Measurements from ENCODE around the gene NCAM2. TPM values are rescaled to one million over a fixed set of nuclear protein-coding genes. Genes with fewer than 3 reads are reported as not detected.

Gene NCAM2
- total RNA-seq, 1 donor from 2014 or later: not detected

GRCh38 chr21:21458124-21458631 is 460.0 kb downstream of the NCAM2 start:
- TF ChIP-seq CTCF (conservative IDR thresholded peaks at IDR 0.05; ENCODE audit: low read depth, low read length): no peak
- H3K4me3 ChIP-seq (ENCODE audit: low read depth, low read length): no peak overlapping the region
- no peak for DNase-seq (ENCODE audit: low read depth)

GRCh38 chr21:21460979-21461378 is 462.8 kb downstream of the NCAM2 start:
- no peak for DNase-seq (ENCODE audit: low read depth)
- no peak for TF ChIP-seq CTCF (conservative IDR thresholded peaks at IDR 0.05; ENCODE audit: low read depth, low read length)
- no peak overlapping the region for H3K4me3 ChIP-seq (ENCODE audit: low read depth, low read length)

- no peak overlapping the region for H3K4me3 ChIP-seq (ENCODE audit: low read depth, low read length)
- DNase-seq (ENCODE audit: low read depth): peak; percentile 15
- TF ChIP-seq CTCF (conservative IDR thresholded peaks at IDR 0.05; ENCODE audit: low read depth, low read length): no peak
Measured at GRCh38 chr21:21463456-21463855, 465.2 kb downstream of the NCAM2 start.

- no peak overlapping the region for H3K4me3 ChIP-seq (ENCODE audit: low read depth, low read length)
- no peak for TF ChIP-seq CTCF (conservative IDR thresholded peaks at IDR 0.05; ENCODE audit: low read depth, low read length)
- DNase-seq (ENCODE audit: low read depth): no peak
Measured at GRCh38 chr21:21464684-21465083, 466.5 kb downstream of the NCAM2 start.

- no peak for DNase-seq (ENCODE audit: low read depth)
- TF ChIP-seq CTCF (conservative IDR thresholded peaks at IDR 0.05; ENCODE audit: low read depth, low read length): no peak
- H3K4me3 ChIP-seq (ENCODE audit: low read depth, low read length): no peak overlapping the region
Measured at GRCh38 chr21:21466752-21467151, 468.5 kb downstream of the NCAM2 start.

- H3K4me3 ChIP-seq (ENCODE audit: low read depth, low read length): no peak overlapping the region
- no peak for DNase-seq (ENCODE audit: low read depth)
- TF ChIP-seq CTCF (conservative IDR thresholded peaks at IDR 0.05; ENCODE audit: low read depth, low read length): no peak
Measured at GRCh38 chr21:21468003-21468402, 469.8 kb downstream of the NCAM2 start.

- no peak for DNase-seq (ENCODE audit: low read depth)
- TF ChIP-seq CTCF (conservative IDR thresholded peaks at IDR 0.05; ENCODE audit: low read depth, low read length): no peak
- H3K4me3 ChIP-seq (ENCODE audit: low read depth, low read length): no peak overlapping the region
Measured at GRCh38 chr21:21481239-21481638, 483.0 kb downstream of the NCAM2 start.
